Measurements from ENCODE around the gene CTTNBP2NL.
"Not testable (repeated sequence)": the region's sequence is repeated elsewhere in the genome, so short reads cannot be mapped to it uniquely, and the experiment has no call there.

The CTTNBP2NL gene

GRCh38 chr1:112418099-112418892 lies 22.3 kb downstream of the CTTNBP2NL start:
- DNase-seq (ENCODE audit: low read depth): no peak

DNA sequence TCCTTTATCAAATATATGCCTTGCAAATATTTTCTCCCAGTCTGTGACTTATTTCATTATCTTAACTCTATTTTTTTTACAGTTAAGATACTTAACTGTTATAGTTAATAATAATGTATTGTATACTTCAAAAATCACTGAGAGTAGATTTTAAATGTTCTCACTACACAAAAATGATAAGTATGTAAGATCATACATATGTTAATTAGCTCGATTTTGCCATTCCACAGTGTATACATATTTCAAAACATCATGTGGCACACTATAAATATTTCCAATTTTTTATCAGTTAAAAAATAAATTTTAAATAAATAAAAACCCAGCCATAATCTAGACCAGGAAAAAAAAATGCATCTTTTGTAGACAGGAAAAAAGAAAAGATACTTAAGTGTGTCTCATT lies 27.2 kb downstream of the CTTNBP2NL start:
- no peak for DNase-seq (ENCODE audit: low read depth)

GRCh38 chr1:112423666-112424065 lies 27.7 kb downstream of the CTTNBP2NL start:
- not testable (repeated sequence) for DNase-seq (ENCODE audit: low read depth)

DNA sequence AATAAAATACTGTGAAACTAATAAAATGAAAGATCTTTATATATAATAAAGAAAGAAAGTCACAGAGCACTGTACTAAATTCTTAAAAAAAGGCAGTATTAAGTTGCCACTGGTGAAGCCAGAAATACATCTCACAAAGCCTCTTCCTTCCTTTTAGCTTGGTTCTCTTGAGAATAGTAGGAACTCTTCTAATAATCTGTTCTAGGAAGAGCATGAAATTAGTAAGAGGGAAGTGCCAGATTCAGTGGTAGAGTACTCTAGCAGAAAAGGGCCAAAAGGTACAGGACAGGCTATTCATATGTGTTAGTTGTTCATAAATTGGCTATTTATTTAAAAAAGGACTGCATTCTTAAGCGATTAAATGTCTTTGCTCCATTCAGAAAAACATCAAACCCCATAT lies 33.7 kb downstream of the CTTNBP2NL start:
- DNase-seq (ENCODE audit: low read depth): no peak

GRCh38 chr1:112431038-112431437 lies 35.0 kb downstream of the CTTNBP2NL start:
- no peak for DNase-seq (ENCODE audit: low read depth)

- DNase-seq (ENCODE audit: low read depth): no peak
These were observed 39.4 kb downstream of the CTTNBP2NL start for GRCh38 chr1:112435448-112435847.

- no peak for DNase-seq (ENCODE audit: low read depth)
These were observed 40.6 kb downstream of the CTTNBP2NL start for GRCh38 chr1:112436384-112437156.

- DNase-seq (ENCODE audit: low read depth): not testable (repeated sequence)
These were observed 42.1 kb downstream of the CTTNBP2NL start for GRCh38 chr1:112438156-112438555.

DNA sequence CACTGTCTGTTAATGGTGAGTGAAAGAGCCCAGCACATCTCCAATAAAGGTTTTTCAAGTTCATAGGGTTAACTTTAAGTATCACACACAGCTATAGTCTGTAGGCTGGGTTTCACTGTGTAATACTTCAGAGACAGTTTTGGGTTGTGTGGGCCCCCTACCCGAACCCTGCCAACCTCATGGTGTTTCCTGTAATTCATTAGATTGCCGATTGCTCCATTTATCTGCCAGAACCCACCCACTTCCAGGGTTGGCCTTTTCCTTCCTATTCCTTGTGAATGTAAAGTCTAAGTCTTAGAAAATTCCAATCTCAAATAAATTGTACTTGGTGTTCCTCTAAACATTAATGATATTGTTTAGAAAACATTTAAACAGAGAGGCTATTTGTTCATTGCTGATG lies 43.6 kb downstream of the CTTNBP2NL start:
- no peak for DNase-seq (ENCODE audit: low read depth)

DNA sequence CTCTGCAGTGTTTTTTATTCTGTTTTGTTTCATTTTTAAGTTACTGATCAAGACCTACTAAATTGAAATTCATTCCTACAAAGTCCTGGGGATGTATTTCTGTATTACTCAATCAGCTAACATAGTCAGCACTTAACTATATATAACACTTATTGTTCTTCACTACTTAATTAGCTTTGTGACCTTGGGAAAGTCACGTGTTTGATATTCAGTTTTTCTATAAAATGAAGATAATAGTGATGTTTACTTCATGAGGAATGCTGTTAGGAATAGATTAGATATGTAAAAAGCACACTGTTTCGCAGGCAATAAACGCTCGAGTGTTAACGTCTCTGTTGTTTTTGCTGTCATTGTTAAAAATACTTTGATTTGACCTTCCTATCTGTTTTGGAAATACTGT lies 44.6 kb downstream of the CTTNBP2NL start:
- DNase-seq (ENCODE audit: low read depth): no peak

GRCh38 chr1:112444269-112444668 lies 48.3 kb downstream of the CTTNBP2NL start:
- no peak for DNase-seq (ENCODE audit: low read depth)

DNA sequence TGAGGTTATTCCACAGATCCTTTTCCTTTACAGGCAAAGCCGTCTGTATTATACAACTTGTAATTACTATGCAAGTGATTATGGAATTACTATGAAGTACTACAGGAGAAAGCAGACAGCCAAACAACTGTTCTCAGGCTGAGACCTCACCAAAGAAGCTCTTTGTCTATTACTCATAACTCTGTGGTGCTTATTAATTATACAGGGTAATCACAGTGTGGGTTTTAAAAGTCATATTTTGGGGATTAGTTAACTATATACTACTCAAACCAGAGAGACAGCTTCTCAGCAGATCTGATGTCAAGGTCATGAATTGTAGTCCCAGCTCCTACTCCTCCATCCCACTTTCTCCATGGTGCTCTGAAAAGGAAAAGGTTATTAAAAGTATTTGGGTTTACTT lies 49.6 kb downstream of the CTTNBP2NL start:
- no peak for DNase-seq (ENCODE audit: low read depth)

GRCh38 chr1:112446411-112446810 lies 50.4 kb downstream of the CTTNBP2NL start:
- DNase-seq (ENCODE audit: low read depth): no peak

DNA sequence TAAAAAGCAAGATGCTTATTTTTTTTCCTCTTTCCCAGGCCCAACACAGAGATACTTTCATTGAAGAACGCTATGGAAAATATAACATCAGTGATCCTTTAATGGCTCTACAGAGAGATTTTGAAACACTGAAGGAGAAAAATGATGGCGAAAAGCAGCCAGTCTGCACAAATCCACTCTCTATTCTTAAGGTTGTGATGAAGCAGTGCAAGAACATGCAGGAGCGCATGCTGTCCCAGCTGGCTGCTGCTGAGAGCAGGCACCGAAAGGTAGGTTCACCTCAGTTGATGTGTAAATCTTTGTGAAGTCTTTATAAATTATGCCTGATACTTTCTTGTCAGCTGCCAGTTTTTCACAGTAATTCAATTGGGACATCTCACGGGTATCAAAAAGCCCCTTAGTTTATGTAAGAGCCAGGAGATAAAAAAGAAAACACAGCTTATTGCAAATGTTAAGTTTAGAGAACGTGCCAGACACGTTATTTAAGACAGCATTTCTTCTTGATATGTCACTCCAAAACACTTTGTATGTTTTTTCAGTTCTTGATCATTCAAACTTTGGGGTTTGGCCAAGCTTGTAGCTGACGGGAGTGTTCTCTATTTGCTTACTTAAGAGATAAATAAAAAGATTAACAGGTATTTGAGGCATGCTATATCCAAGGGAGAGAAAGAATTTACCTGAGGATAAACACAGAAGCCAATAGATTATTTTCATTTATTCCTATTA lies 53.1 kb downstream of the CTTNBP2NL start:
- no peak for DNase-seq (ENCODE audit: low read depth)

DNA sequence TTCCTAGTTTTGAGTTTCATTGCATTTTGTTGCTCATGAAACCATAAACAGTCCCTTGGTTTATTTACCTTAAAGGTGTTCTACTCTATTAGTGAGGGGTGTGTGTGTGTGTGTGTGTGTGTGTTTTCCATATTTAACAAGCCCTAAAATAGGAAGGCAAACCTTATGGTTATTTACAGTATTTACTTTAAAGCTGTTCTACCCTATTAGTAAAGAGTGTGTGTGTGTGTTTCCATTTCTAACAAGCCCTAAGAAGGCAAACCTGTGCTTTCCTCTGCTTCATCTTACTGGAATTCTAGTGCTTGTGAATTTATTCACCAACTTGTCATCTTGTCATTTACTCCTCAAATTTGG lies 53.6 kb downstream of the CTTNBP2NL start:
- no peak for DNase-seq (ENCODE audit: low read depth)

DNA sequence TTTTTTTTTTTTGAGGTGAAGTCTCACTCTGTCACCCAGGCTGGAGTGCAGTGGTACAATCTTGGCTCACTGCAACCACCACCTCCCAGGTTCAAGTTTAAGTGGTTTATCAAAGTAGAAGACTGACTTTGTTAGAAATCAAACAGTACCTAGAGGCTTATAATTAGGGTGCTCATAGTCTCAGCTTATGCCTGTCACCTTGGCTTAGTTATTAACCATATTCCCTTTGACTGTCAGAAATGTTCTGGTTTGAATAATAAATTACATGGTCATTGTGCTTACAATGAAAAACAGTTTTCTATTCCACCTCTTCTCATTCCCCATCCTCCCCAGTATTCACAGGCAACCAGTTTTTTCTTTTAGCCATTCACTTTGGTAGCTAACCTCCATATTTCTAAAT lies 54.8 kb downstream of the CTTNBP2NL start:
- no peak for DNase-seq (ENCODE audit: low read depth)

GRCh38 chr1:112451301-112451700 lies 55.3 kb downstream of the CTTNBP2NL start:
- not testable (repeated sequence) for DNase-seq (ENCODE audit: low read depth)

GRCh38 chr1:112453876-112454275 lies 57.9 kb downstream of the CTTNBP2NL start:
- DNase-seq (ENCODE audit: low read depth): no peak

DNA sequence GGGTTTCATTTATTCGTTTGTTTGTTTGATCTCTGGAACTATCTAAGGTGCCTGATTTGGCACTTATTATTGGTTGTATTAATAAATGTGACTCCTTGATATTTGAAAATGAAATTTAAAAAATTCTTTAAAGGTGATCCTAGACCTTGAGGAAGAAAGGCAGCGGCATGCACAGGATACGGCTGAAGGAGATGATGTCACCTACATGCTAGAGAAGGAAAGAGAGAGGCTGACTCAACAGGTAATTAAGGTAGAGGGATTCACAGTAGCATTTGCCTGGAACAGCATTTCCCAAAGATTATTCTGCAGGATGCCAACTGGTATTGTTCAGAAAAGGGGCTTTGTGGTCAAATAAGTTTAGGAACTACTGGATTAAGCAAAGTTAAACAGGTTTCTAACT lies 58.3 kb downstream of the CTTNBP2NL start:
- DNase-seq (ENCODE audit: low read depth): no peak

DNA sequence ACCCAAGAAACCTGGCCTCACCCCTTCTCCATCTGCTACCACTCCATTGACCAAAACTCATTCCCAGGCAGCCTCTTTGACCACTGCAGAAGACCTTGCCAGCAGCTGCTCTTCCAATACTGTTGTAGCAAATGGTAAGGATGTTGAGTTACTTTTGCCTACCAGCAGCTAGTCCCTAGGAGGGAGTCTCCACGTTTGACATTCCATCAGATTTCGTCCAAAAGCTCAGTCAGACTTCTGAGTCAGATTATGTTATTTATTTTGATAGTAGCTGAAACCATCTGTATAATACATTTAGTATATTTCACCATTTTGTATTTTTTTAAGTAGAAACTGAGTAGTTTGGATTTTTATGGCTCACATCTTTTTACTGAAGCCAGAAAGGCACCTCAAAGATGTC lies 61.2 kb downstream of the CTTNBP2NL start:
- DNase-seq (ENCODE audit: low read depth): no peak

- no peak for DNase-seq (ENCODE audit: low read depth)
These were observed 61.9 kb downstream of the CTTNBP2NL start for GRCh38 chr1:112457955-112458354.

GRCh38 chr1:112458756-112459155 lies 62.7 kb downstream of the CTTNBP2NL start:
- no peak for DNase-seq (ENCODE audit: low read depth)

DNA sequence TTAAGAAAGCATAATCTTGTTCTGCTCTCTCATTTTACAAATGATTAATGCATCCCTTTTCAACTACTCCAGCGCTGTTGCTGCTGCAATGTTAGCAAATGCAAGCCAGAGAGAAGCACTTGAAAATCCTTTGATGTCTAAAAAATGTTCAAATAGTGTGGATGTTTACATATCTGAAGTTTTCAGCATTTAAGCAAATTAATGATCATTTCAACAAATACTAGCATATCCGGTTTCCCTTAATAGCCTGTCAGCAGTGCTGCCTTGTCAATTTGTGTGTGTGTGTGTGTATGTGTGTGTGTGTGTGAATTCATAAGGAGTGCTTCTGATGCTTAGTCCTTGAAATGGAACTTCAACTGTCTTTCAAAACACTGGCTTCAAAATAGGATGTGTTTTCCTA lies 64.6 kb downstream of the CTTNBP2NL start:
- DNase-seq (ENCODE audit: low read depth): no peak

Measured in GM04504 (cell line).